CD8-positive, alpha-beta memory T cell (primary cell): ENCODE measurements around the gene ATP5MG. TPM values are rescaled to one million over a fixed set of nuclear protein-coding genes. Genes with fewer than 3 reads are reported as not detected.
A peak's percentile ranks its signal among the peaks of the same experiment; 100 is the strongest.
"Not testable (repeated sequence)": the region's sequence is repeated elsewhere in the genome, so short reads cannot be mapped to it uniquely, and the experiment has no call there.

Experiments
- CTCF ChIA-PET: fragments of 350-600 bp; sonication (Branson Sonifier 250); formaldehyde crosslinking; loops from one replicate; lab custom pipeline; 2021; ENCODE audit warnings: antibody characterized with exemption; lab: Charles Lee
- POLR2A ChIA-PET: fragments of 350-600 bp; sonication (Branson Sonifier 250); formaldehyde crosslinking; loops from one replicate; lab custom pipeline; 2021; ENCODE audit warnings: antibody characterized with exemption; lab: Charles Lee
- DNase-seq, 5 donors: peaks; one replicate each; pipeline versions ENCODE4 v3.0.0 to v3.0.0-alpha.2; 2020 to 2022; ENCODE audit warnings: mixed read lengths in 1 of 5
- H3K27ac ChIP-seq: one replicate; pipeline ENCODE4 v1.7.0; 2013; ENCODE audit warnings: low read depth, mild to moderate bottlenecking, low read length, moderate library complexity
- H3K27me3 ChIP-seq: 2 replicates; pipeline ENCODE4 v1.7.0; 2013; ENCODE audit warnings: low read length, mild to moderate bottlenecking; ENCODE audit not compliant: insufficient read depth, poor library complexity, severe bottlenecking
- H3K36me3 ChIP-seq: 2 replicates; pipeline ENCODE4 v1.7.0; 2013; ENCODE audit warnings: mild to moderate bottlenecking, low read length, moderate library complexity; ENCODE audit not compliant: insufficient read depth
- H3K4me1 ChIP-seq: 2 replicates; pipeline ENCODE4 v1.7.0; 2013; ENCODE audit warnings: mild to moderate bottlenecking, low read length, moderate library complexity; ENCODE audit not compliant: insufficient read depth
- H3K4me3 ChIP-seq: 2 replicates; pipeline ENCODE4 v1.7.0; 2013; ENCODE audit warnings: mild to moderate bottlenecking, low read length
- H3K9me3 ChIP-seq: 2 replicates; pipeline ENCODE4 v1.7.0; 2013; ENCODE audit warnings: mild to moderate bottlenecking, low read length
- H3K27ac Mint-ChIP-seq, 8 donors: one replicate each; pipeline ENCODE4 v1.8.0; 2020 to 2021; ENCODE audit warnings: mixed read lengths in 8 of 8, mild to moderate bottlenecking in 6 of 8, inconsistent platforms in 3 of 8, moderate library complexity in 3 of 8
- H3K27me3 Mint-ChIP-seq, 2 donors: one replicate each; pipeline ENCODE4 v1.8.0; 2020 to 2021; ENCODE audit warnings: mixed read lengths in 2 of 2, mild to moderate bottlenecking in 1 of 2, moderate library complexity in 1 of 2
- H3K36me3 Mint-ChIP-seq, 3 donors: one replicate each; pipeline ENCODE4 v1.8.0; 2020 to 2021; ENCODE audit warnings: mixed read lengths in 3 of 3, inconsistent platforms in 1 of 3, mild to moderate bottlenecking in 1 of 3
- H3K4me1 Mint-ChIP-seq, 3 donors: one replicate each; pipeline ENCODE4 v1.8.0; 2020 to 2021; ENCODE audit warnings: mixed read lengths in 3 of 3, inconsistent platforms in 1 of 3, mild to moderate bottlenecking in 1 of 3
- H3K4me3 Mint-ChIP-seq, 7 donors: one replicate each; pipeline ENCODE4 v1.8.0; 2020 to 2021; ENCODE audit warnings: mixed read lengths in 7 of 7, mild to moderate bottlenecking in 6 of 7, moderate library complexity in 4 of 7, inconsistent platforms in 2 of 7
- H3K9me3 Mint-ChIP-seq, 5 donors: one replicate each; pipeline ENCODE4 v1.8.0; 2020 to 2022; ENCODE audit warnings: mixed read lengths in 5 of 5, mild to moderate bottlenecking in 3 of 5, moderate library complexity in 2 of 5, inconsistent platforms in 1 of 5
- polyA plus RNA-seq: library from polyadenylated mRNA; unstranded; fragments of 300-500 nt; fragmentation: Illumina TruSeq; gene quantifications from one replicate; pipeline ENCODE4 v1.2.3, GENCODE V29; 2021
- total RNA-seq, 2 experiments: library from RNA; stranded (reverse); gene quantifications; one replicate each; pipeline ENCODE4 v1.2.3, GENCODE V29; 2021

ATP5MG gene
- total and polyA plus RNA-seq, 3 experiments from 2014 or later, result 277 to 632 (median 280) TPM

GRCh38 chr11:118383657-118384056 is 17.7 kb upstream of the ATP5MG start:
- ChIA-PET CTCF (interaction anchor here (0.7 to 1.0 kb wide), 2 partner anchors 79 to 185 kb away, joined by 3 to 5 read pairs; partner anchors contain the start of gene CD3E), POLR2A (interaction anchor here (1.1 kb wide), 1 partner anchor 136 kb away, joined by 3 read pairs; no protein-coding TSS in a partner anchor)
- Histone ChIP-seq H3K4me3 (no peak overlapping the region), H3K27me3 (no peaks in the 10 kb centered on the region), H3K9me3 (no peaks in the 10 kb centered on the region), H3K4me1 (no peaks in the 10 kb centered on the region), H3K27ac (no peak overlapping the region), H3K36me3 (peaks cover 86% of the 10 kb centered on the region)
- H3K9me3 Mint-ChIP-seq, result no peaks in the 10 kb centered on the region
- peak overlapping the region in 1 of 8 donors; percentile 6 for H3K27ac Mint-ChIP-seq
- no peak overlapping the region for H3K4me3 Mint-ChIP-seq
- no peaks in the 10 kb centered on the region for H3K4me1 Mint-ChIP-seq
- H3K36me3 Mint-ChIP-seq, result peaks cover 10 to 97% (median 39%) of the 10 kb centered on the region in 3 donors
- no peaks in the 10 kb centered on the region for H3K27me3 Mint-ChIP-seq
- no peak for DNase-seq

- Mint-ChIP-seq H3K4me1 (peaks cover 39 to 60% (median 56%) of the 10 kb centered on the region in 3 donors), H3K9me3 (no peaks in the 10 kb centered on the region), H3K27me3 (peaks cover 0 to under 1% of the 10 kb centered on the region in 2 donors), H3K36me3 (peaks cover 3 to 58% (median 11%) of the 10 kb centered on the region in 3 donors), H3K27ac (peak overlapping the region; percentile 64 to 100 (median 98)), H3K4me3 (peak overlapping the region; percentile 18 to 82 (median 68))
- peak in 2 of 5 donors; percentile 37 to 40 for DNase-seq
- H3K4me3 ChIP-seq, result no peak overlapping the region
- ChIA-PET CTCF (interaction anchor here (0.6 to 1.8 kb wide), 2 partner anchors 39 kb away, joined by 3 to 6 read pairs; partner anchors contain the start of gene KMT2A), POLR2A (interaction anchor here (0.6 to 1.4 kb wide), 3 partner anchors 40 to 174 kb away, joined by 3 to 6 read pairs (median 5); partner anchors contain the start of gene KMT2A)
- no peaks in the 10 kb centered on the region for H3K27me3 ChIP-seq
- H3K36me3 ChIP-seq, result peaks cover 28% of the 10 kb centered on the region
- peak overlapping the region; percentile 21 for H3K27ac ChIP-seq
- peaks cover 43% of the 10 kb centered on the region for H3K4me1 ChIP-seq
- H3K9me3 ChIP-seq, result no peaks in the 10 kb centered on the region
Measured at GRCh38 chr11:118396097-118396501, 5.3 kb upstream of the ATP5MG start.

GRCh38 chr11:118397448-118397847 is 4.0 kb upstream of the ATP5MG start:
- H3K27ac Mint-ChIP-seq, result peak overlapping the region; percentile 72 to 100 (median 99)
- H3K4me3 ChIP-seq, result no peak overlapping the region
- DNase-seq, result no peak
- no peaks in the 10 kb centered on the region for H3K9me3 ChIP-seq
- H3K27ac ChIP-seq, result no peak overlapping the region
- H3K4me1 ChIP-seq, result peaks cover 47% of the 10 kb centered on the region
- H3K4me3 Mint-ChIP-seq, result peak overlapping the region in 1 of 7 donors; percentile 20
- H3K9me3 Mint-ChIP-seq, result no peaks in the 10 kb centered on the region
- H3K36me3 Mint-ChIP-seq, result peaks cover 3 to 60% (median 9%) of the 10 kb centered on the region in 3 donors
- H3K27me3 Mint-ChIP-seq, result peaks cover 0 to 3% of the 10 kb centered on the region in 2 donors
- no peaks in the 10 kb centered on the region for H3K27me3 ChIP-seq
- POLR2A ChIA-PET, result interaction anchor here (0.6 to 2.7 kb wide), 5 partner anchors 9 to 91 kb away, joined by 3 to 19 read pairs (median 5); partner anchors contain the start of gene KMT2A
- CTCF ChIA-PET, result interaction anchor here (0.7 to 2.1 kb wide), 4 partner anchors 38 to 198 kb away, joined by 3 to 13 read pairs (median 4); partner anchors contain the start of gene KMT2A
- peaks cover 21% of the 10 kb centered on the region for H3K36me3 ChIP-seq
- H3K4me1 Mint-ChIP-seq, result peaks cover 49 to 73% (median 69%) of the 10 kb centered on the region in 3 donors

- H3K4me1 Mint-ChIP-seq, result peaks cover 59 to 87% (median 79%) of the 10 kb centered on the region in 3 donors
- H3K27me3 Mint-ChIP-seq, result peaks cover 0 to 3% of the 10 kb centered on the region in 2 donors
- peak overlapping the region; percentile 91 for H3K27ac ChIP-seq
- ChIA-PET CTCF (interaction anchor here (1.3 to 2.1 kb wide), 3 partner anchors 37 to 201 kb away, joined by 5 to 13 read pairs (median 6); partner anchors contain the start of gene KMT2A), POLR2A (interaction anchor here (1.2 to 2.7 kb wide), 5 partner anchors 34 to 173 kb away, joined by 3 to 19 read pairs (median 5); partner anchors contain the start of genes ARCN1, KMT2A and UBE4A)
- H3K9me3 ChIP-seq, result no peaks in the 10 kb centered on the region
- peak overlapping the region; percentile 61 to 97 (median 96) for H3K4me3 Mint-ChIP-seq
- H3K9me3 Mint-ChIP-seq, result no peaks in the 10 kb centered on the region
- H3K27ac Mint-ChIP-seq, result peak overlapping the region; percentile 97 to 100 (median 100)
- peak; percentile 35 to 85 (median 79) for DNase-seq
- H3K4me1 ChIP-seq, result peaks cover 61% of the 10 kb centered on the region
- peaks cover 10% of the 10 kb centered on the region for H3K36me3 ChIP-seq
- H3K4me3 ChIP-seq, result peak overlapping the region; percentile 11
- peaks cover 3 to 50% (median 5%) of the 10 kb centered on the region in 3 donors for H3K36me3 Mint-ChIP-seq
- H3K27me3 ChIP-seq, result no peaks in the 10 kb centered on the region
Measured at GRCh38 chr11:118398791-118399559, 2.4 kb upstream of the ATP5MG start.

- H3K36me3 ChIP-seq, result peaks cover 15% of the 10 kb centered on the region
- POLR2A ChIA-PET, result interaction anchor here (0.7 to 0.9 kb wide), 3 partner anchors 60 to 423 kb away, joined by 3 to 5 read pairs (median 3); partner anchors contain the start of gene MPZL3
- H3K27me3 ChIP-seq, result no peaks in the 10 kb centered on the region
- no peak for DNase-seq
- peak overlapping the region; percentile 81 for H3K4me3 ChIP-seq
- H3K4me1 ChIP-seq, result peaks cover 63% of the 10 kb centered on the region
- peak overlapping the region; percentile 97 to 100 (median 100) for H3K27ac Mint-ChIP-seq
- peaks cover 0 to 56% (median 10%) of the 10 kb centered on the region in 3 donors for H3K36me3 Mint-ChIP-seq
- peak overlapping the region; percentile 91 to 97 (median 96) for H3K4me3 Mint-ChIP-seq
- H3K27me3 Mint-ChIP-seq, result peaks cover 0 to 3% of the 10 kb centered on the region in 2 donors
- peaks cover 66 to 98% (median 91%) of the 10 kb centered on the region in 3 donors for H3K4me1 Mint-ChIP-seq
- no peaks in the 10 kb centered on the region for H3K9me3 ChIP-seq
- CTCF ChIA-PET, result interaction anchor here (0.8 to 2.0 kb wide), 7 partner anchors 13 to 204 kb away, joined by 3 to 5 read pairs (median 4); partner anchors contain the start of gene KMT2A
- H3K27ac ChIP-seq, result peak overlapping the region; percentile 91
- no peaks in the 10 kb centered on the region for H3K9me3 Mint-ChIP-seq
Measured at GRCh38 chr11:118401880-118402590, 629 bp downstream of the ATP5MG start.

- peak overlapping the region; percentile 75 to 100 (median 100) for H3K27ac Mint-ChIP-seq
- ChIA-PET CTCF (interaction anchor here (0.8 to 2.0 kb wide), 7 partner anchors 13 to 204 kb away, joined by 3 to 5 read pairs (median 4); partner anchors contain the start of gene KMT2A), POLR2A (interaction anchor here (0.7 to 1.0 kb wide), 3 partner anchors 18 to 423 kb away, joined by 3 to 5 read pairs (median 3); no protein-coding TSS in a partner anchor)
- H3K27ac ChIP-seq, result peak overlapping the region; percentile 91
- peak overlapping the region; percentile 81 for H3K4me3 ChIP-seq
- peak overlapping the region; percentile 91 to 97 (median 96) for H3K4me3 Mint-ChIP-seq
- not testable (repeated sequence) for H3K27me3 ChIP-seq, H3K27me3 Mint-ChIP-seq, H3K9me3 ChIP-seq, DNase-seq, H3K9me3 Mint-ChIP-seq
- H3K4me1 Mint-ChIP-seq, result peaks cover 62 to 98% (median 90%) of the 10 kb centered on the region in 3 donors
- peaks cover 0 to 57% (median 10%) of the 10 kb centered on the region in 3 donors for H3K36me3 Mint-ChIP-seq
- peaks cover 58% of the 10 kb centered on the region for H3K4me1 ChIP-seq
- H3K36me3 ChIP-seq, result peaks cover 12% of the 10 kb centered on the region
Measured at GRCh38 chr11:118402594-118402993, 1.2 kb downstream of the ATP5MG start.
